CD4-positive, alpha-beta T cell treated with Interferon alpha-2 for 1 hour (primary cell): Measurements from ENCODE around the gene TRABD.
"Not testable (repeated sequence)": the region's sequence is repeated elsewhere in the genome, so short reads cannot be mapped to it uniquely, and the experiment has no call there.

Source experiments
- DNase-seq, 2 donors: peaks; one replicate each; pipeline ENCODE4 v3.0.0-alpha.2; 2020 to 2022

The TRABD gene

DNA sequence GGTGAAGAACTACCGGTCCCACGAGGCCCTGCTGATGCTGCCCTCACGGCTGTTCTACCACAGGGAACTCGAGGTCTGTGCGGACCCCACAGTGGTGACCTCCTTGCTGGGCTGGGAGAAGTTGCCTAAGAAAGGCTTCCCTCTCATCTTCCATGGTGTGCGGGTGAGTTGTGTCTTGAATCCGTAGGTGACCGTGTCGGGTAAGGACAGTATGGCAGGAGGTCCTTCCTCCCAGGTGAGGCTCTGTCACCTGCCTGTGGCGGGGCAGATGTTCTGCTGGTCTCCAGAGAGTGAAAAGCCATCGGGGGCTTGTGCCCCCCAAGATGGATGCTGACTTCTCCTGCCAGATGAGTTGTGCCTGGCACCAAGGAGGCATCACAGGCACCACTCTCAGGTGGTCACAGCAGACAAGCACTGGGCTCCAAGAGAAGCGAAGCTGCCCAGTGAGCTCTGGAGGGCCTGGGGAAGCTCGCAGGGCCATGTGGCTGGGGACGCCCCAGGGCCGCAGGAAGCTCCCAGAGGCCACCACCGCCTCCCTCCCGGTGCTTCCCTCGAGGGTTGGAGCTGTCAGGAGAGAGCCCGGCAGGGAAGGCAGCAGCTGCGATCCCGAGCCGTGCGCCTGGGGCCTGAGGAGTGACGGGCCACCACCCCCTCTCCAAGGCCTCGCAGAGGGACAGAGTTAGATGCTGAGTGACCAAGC is 32.5 kb upstream of the TRABD start:
- DNase-seq, result no peak

DNA sequence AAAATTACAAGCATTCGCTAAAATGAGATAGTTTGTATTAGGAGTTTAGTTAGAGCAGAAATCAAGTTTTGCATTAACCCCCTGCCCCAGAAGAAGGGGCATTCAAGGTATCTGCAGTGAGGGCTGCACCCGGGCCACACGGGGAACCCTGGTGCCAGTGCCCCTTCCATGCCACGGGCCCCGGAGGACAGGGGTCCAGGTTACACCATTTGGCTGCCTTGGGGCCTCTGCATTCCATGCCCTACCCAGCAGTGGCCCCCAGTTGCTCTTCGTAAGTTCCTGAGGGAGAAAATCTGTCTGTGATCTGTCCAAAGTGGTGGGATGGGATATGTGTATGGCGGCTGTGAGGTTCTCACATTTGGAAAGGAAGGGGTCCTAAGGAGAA is 32.0 kb upstream of the TRABD start:
- no peak for DNase-seq

DNA sequence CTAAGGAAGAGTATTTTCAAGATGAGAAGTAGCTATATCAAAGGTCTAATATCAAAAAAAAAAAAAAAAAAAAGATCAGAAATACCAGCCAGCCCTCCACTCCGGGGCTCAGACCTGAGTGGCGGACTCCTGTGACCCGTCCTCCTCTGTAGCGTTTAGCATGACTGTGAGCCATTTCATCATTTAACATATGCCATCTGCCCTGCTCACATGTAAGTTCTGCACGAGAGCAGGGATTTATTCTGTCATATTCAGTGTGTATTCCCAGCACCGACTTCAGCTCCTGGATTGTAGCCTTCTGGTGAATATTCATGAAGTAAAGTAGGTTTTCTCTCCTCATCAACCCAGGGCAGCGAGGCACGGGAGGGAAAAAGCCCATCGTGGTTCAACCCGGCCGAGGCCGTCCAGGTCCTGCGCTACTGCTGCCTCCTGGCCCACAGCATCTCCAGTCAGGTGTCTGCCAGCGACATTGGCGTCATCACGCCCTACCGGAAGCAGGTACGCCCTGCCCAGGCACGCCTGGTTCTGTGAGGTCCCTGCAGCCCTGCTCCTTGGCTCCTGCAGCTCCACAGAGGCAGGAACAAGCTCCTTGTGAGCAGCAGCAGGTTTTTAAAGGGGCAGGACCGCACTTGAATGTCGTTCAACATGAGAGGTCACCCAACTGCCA is 27.9 kb upstream of the TRABD start:
- no peak for DNase-seq

DNA sequence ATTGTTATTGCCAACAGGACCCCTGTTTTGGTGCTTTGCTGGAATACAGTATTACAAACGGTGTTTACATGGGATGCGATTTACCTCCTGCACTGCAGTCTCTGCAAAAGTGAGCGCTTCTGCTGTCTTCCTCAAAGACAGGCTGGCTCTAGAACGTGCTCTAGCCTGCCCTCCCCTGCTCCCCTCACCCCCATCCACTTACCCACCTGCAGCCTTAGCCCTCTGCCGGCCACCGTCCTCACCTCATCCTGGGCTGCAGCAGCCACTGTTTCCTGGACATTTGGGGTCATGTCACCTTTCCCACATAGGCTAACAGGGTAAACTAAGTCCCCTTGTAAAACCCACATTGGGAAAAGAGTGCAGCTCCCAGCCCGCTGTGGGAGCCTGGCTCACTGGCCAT is 24.8 kb upstream of the TRABD start:
- DNase-seq, result no peak

DNA sequence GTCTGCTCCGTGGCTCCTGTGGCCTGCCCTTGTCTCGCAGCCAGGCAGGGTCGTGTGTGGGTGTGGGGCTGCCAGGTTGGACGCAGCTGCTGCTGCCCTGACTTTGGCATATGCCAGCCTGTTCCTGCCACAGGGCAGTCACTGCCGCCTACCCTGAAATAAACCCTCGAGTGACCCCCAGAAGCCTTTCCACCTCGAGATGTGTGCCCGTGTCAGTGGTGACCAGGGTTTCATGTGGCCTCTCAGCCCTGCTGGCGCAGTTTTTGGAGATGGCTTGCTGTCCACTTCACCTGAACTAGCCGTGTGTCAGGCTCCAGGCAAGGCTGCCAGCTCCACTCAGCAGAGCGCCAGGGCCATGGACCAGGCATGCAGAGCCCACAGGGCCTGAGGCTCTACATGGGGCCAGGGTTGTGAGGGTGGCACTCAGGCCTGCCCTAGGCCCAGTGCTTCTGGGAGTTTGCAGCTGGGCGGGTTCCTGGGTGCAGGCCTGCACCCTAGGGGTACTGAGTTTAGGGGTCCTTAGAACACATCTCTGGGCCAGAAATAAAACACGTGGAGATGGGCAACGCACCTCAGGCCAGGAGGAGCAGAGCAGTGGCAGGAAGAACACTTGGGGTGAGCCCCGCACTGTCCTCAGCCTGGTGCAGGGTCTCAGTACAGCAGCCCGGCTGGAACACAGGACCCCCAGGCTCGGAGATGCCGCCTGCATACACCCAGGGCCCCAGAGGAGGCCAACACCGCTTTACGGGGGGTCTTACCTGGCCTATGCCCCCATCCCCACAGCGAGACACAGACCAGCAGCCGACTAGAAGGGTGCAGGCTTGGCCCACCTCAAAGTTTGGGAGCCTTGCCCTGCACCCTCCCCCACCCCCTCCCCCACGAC is 24.0 kb upstream of the TRABD start:
- no peak for DNase-seq

DNA sequence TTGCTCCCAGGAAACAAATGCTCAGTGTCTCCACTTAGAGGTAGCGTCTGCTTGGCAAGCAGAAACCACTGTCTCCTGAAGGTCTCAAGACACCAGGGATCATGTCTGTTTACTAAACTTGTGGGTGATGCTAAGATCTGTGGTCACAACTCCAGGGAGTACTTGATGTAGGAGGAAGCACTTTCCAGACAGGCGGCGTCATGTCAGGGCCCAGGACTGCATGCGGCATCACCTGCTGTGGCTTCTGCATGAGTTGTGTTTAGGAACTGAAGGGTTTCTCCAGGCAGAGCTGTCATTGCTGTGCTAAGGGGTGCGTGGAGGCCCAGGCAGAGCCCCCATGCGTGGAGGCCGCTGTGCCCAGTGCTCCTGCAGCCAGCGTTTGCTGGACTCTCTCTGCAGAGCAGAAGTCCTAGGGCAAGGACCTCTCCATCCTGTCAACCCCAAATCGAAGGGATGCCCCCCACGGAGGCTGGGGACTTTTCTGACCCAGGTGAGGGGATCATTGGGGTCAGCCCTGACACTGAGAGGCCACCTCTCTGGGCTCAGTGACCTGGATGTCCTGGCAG is 23.2 kb upstream of the TRABD start:
- no peak for DNase-seq

DNA sequence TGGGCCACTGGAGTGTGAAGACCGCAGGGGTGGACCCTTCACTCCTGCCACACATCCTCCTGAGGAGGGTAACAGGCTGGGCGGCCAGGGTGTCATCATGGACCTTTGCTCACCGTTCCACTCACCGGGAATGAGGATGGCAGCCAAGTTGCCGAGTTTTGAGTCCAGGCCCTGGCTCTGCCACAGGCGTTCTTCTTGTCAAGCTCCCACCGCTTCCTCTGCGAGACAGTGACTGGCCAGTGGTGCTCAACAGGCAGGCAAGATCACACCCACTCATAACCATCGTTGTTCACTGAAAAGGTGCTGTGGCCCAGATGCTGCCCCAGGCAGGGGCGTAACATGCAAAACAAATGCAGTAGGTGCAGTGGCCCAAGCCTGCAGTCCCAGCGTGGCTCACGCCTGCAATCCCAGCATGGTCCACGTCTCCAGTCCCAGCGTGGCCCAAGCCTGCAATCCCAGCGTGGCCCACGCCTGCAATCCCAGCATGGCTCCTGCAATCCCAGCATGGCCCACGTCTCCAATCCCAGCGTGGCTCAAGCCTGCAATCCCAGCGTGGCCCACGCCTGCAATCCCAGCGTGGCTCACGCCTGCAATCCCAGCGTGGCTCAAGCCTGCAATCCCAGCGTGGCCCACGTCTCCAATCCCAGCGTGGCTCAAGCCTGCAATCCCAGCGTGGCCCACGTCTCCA is 20.1 kb upstream of the TRABD start:
- DNase-seq, result no peak

DNA sequence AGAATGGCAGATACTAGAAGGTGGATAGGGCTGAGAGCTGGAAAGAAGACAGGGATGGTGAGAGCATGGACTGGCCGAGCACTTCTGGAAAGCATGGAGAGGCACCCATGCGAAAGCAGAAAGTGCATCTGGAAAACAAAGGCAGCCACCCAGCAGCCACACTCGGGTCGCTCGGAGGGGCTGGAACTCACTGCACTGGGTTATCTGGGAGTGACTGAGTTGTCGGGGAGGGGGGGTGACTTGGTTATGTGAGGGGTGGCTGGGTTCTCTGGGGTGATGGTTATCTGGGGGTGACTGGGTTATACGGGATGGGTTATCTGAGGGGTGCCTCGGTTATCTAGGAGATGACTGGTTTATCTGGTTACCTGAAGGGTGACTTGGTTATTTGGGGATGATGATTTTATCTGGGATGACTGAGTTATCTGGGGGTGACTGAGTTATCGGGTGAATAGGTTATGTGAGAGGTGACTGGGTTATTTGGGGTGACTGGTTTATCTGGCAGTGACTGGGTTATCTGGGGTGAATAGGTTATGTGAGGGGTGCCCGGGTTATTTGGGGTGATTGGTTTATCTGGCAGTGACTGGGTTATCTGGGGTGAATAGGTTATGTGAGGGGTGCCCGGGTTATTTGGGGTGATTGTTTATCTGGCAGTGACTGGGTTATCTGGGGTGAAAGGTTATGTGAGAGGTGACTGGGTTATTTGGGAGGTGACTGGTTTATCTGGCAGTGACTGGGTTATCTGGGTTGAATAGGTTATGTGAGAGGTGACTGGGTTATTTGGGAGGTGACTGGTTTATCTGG is 17.8 kb upstream of the TRABD start:
- no peak for DNase-seq

DNA sequence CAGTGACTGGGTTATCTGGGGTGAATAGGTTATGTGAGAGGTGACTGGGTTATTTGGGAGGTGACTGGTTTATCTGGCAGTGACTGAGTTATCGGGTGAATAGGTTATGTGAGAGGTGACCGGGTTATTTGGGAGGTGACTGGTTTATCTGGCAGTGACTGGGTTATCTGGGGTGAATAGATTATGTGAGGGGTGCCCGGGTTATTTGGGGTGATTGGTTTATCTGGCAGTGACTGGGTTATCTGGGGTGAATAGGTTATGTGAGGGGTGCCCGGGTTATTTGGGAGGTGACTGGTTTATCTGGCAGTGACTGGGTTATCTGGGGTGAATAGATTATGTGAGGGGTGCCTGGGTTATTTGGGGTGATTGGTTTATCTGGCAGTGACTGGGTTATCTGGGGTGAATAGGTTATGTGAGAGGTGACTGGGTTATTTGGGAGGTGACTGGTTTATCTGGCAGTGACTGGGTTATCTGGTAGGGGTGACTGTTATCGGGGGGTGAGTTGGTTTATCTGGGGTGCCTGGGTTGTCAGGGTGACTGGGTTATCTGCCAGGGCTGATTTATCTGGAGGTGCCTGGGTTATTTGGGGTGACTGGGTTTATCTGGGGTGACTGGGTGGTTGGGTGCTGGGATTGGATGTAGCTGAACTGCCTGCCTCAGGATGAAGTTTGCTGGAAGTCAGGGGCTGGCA is 17.1 kb upstream of the TRABD start:
- not testable (repeated sequence) for DNase-seq

DNA sequence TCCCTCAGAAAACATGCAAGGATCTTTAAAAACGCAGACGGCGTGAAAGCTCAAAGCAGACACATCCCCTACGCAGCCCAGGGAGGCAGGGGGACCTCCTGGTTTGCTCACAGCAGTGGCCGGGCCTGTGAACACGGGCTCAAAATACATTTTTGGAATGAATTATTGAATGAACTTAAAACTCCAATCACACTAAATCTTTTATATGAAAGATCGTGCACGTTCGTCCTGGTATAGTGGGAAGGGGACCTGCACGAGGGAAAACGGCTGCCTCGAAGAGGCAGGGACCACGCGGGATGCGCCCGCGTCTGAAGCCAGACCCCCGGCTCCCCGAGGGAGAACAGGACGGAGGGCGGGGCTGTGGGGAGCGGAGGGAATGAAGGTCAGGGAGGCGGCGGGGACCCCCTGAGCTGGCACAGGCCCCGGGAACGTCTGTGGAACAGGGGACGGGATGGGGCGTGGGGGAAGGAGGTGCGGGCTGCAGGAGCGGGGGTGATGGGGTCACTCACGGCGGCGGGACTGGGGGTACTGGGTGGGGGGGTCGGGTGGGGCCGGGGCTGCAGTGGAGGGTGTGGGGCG is 16.4 kb upstream of the TRABD start:
- no peak for DNase-seq

DNA sequence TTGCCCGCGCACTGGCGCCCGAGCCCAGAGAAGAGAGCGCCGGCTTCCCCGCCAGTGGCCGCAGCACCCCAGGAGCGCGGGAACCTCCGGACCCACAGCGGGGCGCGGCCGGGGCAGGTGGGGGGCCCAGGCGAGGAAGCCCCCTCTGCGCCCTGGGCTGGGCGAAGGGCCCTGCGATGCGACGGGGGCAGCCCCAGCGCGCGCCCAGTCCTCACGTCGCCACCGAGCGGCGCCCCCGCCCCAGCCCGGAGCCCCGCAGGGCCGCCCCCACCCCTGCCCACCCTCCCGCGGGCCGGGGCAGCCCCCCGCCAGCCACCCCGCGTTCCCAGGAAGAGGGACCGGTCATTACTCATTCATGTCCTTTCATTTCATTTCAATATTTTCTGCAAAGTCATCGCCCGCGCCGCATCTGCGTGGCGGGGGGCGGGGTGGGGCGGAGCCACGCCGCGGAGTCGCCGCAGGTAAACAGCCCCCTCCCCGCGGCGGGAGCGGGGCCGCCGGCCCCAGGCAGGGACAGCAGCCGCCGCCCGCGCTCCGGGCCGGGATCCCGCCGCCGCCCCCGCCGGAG is 15.9 kb upstream of the TRABD start:
- DNase-seq, result peak; percentile 30 to 38

DNA sequence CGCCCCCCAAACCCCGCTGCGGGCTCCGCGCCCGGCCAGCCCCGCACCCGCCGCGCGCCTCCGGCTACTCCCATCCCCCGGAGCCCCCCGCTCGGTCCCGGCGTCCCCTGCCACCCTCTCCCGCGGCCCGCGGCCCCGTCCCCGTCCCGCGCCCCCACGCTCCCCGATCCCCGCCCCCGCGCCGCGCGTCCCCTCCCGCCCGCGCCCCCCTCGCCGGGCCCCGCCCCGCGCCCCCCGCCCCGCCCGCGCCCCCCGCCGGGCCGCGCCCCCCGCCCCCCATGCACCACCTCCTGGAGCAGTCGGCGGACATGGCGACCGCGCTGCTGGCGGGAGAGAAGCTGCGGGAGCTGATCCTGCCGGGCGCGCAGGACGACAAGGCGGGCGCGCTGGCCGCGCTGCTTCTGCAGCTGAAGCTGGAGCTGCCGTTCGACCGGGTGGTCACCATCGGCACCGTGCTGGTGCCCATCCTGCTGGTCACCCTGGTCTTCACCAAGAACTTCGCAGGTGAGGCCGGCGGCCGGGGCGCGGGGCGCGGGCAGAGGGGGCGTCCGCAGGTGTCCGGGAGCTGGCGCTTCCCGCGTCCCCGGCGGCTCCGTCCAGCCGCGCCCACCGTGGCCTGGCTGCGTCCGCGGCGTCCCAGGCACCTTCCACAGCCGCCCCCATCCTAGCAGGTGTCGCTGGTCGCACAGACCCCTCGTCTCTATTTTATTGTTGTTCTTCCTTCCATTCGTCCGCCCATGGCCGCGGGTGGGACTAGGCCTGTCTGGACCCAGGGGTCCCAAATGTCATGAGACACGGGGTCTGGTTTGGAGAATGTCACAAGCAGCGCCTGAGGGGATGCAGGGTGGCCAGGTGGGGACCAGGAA is 15.0 kb upstream of the TRABD start, which contains the start of gene PANX2:
PANX2 (plus strand) TSS at position 279 of the 866 bp plus-strand sequence; CDS start at position 279, 0 bp downstream.
- DNase-seq, result no peak

DNA sequence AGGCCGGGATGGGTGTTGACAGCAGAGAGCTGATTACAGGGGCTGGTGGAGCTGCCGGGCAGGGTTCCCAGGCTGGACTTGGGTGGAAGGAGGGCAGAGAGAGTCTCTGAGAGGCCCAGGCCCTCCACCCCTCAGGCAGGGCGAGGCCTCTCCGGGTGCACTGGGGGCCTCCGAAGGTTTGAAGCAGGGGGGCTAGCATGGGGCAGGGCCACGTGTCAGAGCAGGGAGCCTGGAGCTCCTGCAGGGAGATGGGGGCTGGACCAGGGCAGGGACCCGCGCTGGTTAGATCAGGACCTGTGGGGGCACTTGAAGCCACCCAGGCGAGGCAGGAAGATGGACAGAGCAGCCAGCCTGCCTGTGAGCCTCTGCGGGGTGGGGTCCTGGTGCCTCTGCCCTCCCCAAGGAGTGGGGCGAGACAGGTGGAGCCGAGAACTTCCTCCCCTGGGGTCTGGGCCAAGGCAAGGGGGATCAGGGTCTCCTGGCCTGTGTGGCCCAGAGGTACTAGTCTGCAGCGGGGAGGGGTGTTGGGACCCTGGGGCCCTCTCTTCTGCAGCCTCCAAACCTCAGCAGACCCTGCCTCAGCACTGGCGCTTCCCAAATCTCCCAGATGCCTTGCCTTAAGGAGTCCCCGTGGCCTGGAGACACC is 14.3 kb upstream of the TRABD start:
- no peak for DNase-seq

DNA sequence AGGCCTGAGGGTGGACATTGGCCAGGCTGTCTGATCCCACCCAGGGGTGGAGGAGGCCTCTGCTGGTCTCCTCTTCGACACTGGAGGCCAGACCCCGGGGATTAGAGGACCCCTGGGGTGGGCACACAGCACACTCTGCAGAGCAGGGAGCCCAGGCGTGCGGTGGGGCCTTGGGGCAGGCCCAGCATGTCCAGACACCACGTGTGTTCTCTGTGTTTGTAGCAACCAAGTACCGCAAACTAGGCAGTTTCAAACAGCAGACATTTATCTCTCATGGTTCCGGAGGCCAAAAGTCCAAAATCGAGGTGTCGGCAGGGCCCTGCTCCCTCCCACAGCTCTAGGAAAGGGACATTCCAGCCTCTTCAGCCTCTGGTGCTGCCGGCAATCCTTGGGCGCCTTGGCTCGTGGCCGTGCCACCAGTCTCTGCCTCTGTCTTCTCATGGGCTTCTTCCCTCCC is 13.7 kb upstream of the TRABD start:
- DNase-seq, result no peak

DNA sequence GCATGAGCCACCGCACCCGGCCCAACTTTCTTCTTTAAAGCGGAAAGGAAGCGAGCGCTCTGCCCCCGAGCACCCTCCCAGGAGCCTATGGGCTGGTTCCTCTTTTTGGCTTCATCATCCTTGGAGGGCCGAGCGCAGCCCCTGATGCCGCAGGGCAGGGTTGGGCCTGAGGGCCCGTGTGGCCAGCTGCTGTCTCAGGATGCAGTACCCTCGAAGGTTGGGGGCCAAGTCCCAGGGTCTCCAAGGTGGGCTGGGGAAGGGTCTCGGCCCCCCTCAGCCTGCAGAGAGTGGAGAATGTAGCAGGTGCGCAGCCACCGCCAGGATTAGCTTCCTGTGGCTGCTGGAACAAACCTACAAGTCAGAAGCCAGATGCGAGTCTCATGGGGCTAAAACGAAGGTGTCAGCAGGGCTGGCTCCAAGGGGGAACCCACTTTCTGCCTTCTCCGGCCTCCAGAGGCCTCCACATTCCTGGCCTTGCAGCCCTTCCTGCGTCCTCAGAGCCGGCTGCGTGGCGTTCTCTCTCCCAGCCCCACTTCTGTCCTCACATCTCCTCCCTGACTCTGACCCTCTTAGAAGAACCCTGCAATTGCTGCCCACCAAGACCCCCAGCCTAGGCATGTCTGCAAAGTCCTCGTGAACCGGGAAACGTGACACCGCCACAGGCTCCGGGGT is 12.3 kb upstream of the TRABD start:
- DNase-seq, result no peak

DNA sequence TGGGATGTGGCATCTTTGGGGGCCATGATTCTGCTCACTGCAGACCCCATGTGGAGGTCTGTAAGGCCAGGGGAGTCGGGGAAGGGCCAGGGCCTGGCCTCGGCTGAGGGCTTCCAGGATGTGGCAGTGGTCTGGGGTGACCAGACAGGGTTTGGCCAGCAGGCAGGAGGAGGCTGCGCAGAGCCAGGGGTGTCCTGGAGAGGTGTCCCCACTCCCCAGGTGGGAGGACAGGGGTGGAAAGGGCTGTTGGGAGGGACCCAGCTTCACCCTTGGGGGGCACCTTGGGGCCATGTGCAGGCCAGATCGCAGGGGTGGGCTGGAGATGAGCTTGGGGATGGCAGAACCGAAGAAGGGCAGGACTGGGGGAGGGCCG is 11.7 kb upstream of the TRABD start:
- DNase-seq, result no peak

DNA sequence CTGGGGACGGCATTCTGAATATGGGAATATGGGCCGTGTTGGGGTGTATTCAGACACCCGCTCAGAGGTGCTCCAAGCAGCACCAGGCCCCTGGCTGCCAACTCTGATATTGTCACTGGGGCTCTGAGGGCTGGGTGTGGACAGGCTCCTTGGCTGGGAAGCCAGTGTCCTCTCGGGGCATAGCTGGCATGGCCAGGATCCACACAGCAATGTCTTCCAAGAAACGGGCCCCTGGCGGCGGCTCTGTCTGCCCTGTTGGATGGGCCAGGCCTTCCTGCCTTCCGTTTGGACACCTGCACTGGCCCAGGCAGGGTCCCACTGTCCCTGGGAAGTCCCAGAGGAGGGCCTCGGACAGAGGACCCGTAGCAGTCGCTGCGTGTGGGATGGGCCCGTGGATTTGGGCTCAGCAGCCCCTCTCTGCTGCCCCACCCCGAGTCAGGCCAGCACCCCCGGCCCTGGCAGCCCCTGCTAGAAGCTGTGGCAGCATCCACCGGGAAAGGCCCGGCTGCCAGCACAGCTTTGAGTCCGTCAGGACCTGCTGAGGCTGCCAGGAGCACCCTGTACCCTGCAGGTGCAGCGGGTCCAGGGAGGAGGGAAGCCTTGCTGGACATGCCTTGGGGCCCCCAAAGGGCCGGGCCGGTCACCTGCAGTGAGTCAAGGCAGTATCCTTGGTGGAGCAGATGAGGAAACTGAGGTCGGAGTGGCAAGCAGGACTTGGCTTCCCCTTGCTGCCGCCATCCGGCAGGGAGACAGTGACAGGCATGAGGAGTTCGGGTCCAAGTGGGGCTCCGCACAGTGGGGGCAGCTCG is 11.1 kb upstream of the TRABD start:
- DNase-seq, result no peak

DNA sequence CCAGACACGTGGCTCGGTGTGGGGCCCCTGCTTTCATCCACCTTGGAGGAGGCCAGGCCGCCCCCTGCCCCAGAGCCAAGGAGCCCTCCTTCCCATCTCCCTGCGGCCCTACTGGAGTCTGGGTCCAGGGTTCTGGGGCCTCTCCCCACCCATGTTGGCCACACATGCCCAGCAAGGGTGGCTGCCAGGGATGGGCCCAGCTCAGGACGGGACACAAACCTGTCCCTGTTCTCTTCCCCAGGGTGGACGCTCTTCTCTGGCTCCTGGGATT is 10.6 kb upstream of the TRABD start:
- no peak for DNase-seq
